Spleen (tissue), 7 donors: ENCODE results near the gene ZMYM4.

Experiments used
- CTCF ChIP-seq, 11 experiments: fragments of 200-600 bp in 7 of 11; fragments of 450-650 bp in 4 of 11; sonication (generic) in 4 of 11; IDR thresholded peaks in 8 of 11; conservative IDR thresholded peaks in 3 of 11; 1 replicate in 7 of 11; 2 replicates in 4 of 11; pipeline versions ENCODE4 v1.4.0 to v1.8.0; 2016 to 2021; ENCODE audit warnings: antibody characterized with exemption in 11 of 11, inconsistent platforms in 4 of 11, mild to moderate bottlenecking in 1 of 11
- POLR2A ChIP-seq, 3 donors: fragments of 450-650 bp; IDR thresholded peaks; one replicate each; pipeline ENCODE4 v1.5.1; 2017; ENCODE audit warnings: antibody characterized with exemption in 3 of 3, mild to moderate bottlenecking in 1 of 3
- POLR2AphosphoS5 ChIP-seq, 3 donors: sonication (generic); formaldehyde crosslinking; IDR thresholded peaks; one replicate each; pipeline ENCODE4 v1.5.1; 2017; ENCODE audit warnings: antibody characterized with exemption in 3 of 3
- donor health status: DM: no; HTN: no; CAD: no; lungs with moderate emphysema.
- donor health status: DM: no; HTN: no; CAD: no.
- donor health status: DM: no; HTN: no; CAD: no.

GRCh38 chr1:35390600-35391494 is 122.3 kb downstream of the ZMYM4 start:
- no peak for TF ChIP-seq CTCF (IDR thresholded peaks at IDR 0.05 in 8 of 11, conservative IDR thresholded peaks at IDR 0.05 in 3 of 11)
- no peak for TF ChIP-seq POLR2A (IDR thresholded peaks at IDR 0.05)
- TF ChIP-seq POLR2AphosphoS5 (IDR thresholded peaks at IDR 0.05) = no peak
